Measurements from ENCODE around the gene TBC1D1.

DNA sequence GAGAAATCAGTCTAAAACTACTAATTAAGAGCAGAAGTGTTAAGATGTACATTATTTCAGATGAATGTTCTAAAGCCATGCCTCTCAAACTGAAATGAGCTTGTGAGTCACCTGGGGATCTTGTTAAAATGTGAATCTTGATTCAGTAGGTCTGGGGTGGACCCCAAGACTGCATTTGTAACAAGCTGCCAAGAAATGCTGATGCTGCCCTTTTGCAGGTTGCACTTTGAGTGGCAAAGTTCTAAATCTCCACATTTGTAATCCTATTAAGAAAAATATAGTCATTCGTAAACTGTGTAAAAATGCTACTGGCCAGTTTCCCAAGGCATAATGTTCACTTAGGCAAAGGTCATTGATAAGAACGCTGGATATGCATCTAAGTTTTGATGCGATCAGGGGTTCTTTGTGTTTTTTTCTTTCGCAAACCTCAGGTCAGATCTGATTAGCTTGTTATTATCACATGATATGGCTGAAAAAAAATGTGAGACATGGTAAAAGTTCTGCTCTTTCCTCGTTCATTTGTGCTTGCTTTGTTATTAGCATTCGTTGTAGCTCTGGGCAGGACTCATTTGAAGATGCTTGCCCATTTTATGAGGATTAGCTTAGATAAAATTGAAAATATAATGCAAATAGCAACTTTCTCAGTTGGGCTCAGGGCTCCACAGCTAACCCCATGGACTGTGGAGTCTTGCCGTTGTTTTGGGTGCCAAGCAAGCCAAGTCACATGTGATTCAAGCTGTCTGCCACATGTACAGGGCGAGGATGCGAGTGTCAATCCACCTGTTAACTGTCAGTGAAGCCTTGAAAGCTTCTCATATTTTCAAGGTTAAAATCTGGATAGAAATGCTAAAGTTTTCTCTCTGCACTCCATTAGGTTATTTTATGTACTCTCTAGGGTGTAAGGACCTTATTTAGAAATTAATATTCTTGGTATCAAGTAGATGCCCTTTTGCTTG lies 12.1 kb downstream of the TBC1D1 start:
- TF ChIP-seq, protein P1, sequence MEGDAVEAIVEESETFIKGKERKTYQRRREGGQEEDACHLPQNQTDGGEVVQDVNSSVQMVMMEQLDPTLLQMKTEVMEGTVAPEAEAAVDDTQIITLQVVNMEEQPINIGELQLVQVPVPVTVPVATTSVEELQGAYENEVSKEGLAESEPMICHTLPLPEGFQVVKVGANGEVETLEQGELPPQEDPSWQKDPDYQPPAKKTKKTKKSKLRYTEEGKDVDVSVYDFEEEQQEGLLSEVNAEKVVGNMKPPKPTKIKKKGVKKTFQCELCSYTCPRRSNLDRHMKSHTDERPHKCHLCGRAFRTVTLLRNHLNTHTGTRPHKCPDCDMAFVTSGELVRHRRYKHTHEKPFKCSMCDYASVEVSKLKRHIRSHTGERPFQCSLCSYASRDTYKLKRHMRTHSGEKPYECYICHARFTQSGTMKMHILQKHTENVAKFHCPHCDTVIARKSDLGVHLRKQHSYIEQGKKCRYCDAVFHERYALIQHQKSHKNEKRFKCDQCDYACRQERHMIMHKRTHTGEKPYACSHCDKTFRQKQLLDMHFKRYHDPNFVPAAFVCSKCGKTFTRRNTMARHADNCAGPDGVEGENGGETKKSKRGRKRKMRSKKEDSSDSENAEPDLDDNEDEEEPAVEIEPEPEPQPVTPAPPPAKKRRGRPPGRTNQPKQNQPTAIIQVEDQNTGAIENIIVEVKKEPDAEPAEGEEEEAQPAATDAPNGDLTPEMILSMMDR (optimal IDR thresholded peaks at IDR 0.05 in 1 of 3, IDR thresholded peaks at IDR 0.05 in 1 of 3, conservative IDR thresholded peaks at IDR 0.05 in 1 of 3; ENCODE audit: extremely low read depth in 1 of 3, insufficient read depth in 2 of 3, low read length in 3 of 3): no peak
- no peak for TF ChIP-seq EZH2 (IDR thresholded peaks at IDR 0.05; ENCODE audit: low read length)

Data from keratinocyte (primary cell).